Mesenchymal stem cell (in vitro differentiated cells and primary cell): ENCODE results near the gene NEDD4L.

Source experiments
- DNase-seq: peaks from one replicate; pipeline ENCODE4 v3.0.0-alpha.2; 2013
- H2AFZ ChIP-seq: one replicate; pipeline ENCODE4 v1.6.1; 2013; ENCODE audit warnings: low read depth, mild to moderate bottlenecking, control low read depth, inconsistent platforms, low read length, moderate library complexity
- H2AK5ac ChIP-seq: 2 replicates; pipeline ENCODE4 v1.6.1; 2013; ENCODE audit warnings: low read length, moderate library complexity, mild to moderate bottlenecking, inconsistent platforms; ENCODE audit not compliant: severe bottlenecking
- H2BK120ac ChIP-seq: one replicate; pipeline ENCODE4 v1.6.1; 2013; ENCODE audit warnings: low read depth, mild to moderate bottlenecking, inconsistent platforms, low read length, moderate library complexity
- H2BK12ac ChIP-seq, 2 experiments: one replicate each; pipeline ENCODE4 v1.6.1; 2013; ENCODE audit warnings: inconsistent platforms in 2 of 2, low read length in 2 of 2, mild to moderate bottlenecking in 2 of 2, moderate library complexity in 2 of 2, control low read depth in 1 of 2
- H2BK15ac ChIP-seq: one replicate; pipeline ENCODE4 v1.6.1; 2013; ENCODE audit warnings: mild to moderate bottlenecking, low read depth, inconsistent platforms; ENCODE audit not compliant: poor library complexity, severe bottlenecking
- H2BK5ac ChIP-seq: 2 replicates; pipeline ENCODE4 v1.6.1; 2013; ENCODE audit warnings: low read depth, mild to moderate bottlenecking, low read length, control low read depth, inconsistent platforms; ENCODE audit not compliant: poor library complexity, severe bottlenecking
- H3K14ac ChIP-seq, 2 experiments: one replicate each; pipeline ENCODE4 v1.6.1; 2013; ENCODE audit warnings: inconsistent platforms in 2 of 2, low read length in 2 of 2, control low read depth in 1 of 2, mild to moderate bottlenecking in 1 of 2, moderate library complexity in 1 of 2
- H3K18ac ChIP-seq, 2 experiments: one replicate each; pipeline ENCODE4 v1.6.1; 2013; ENCODE audit warnings: inconsistent platforms in 2 of 2, low read length in 2 of 2, control low read depth in 1 of 2, low read depth in 1 of 2, mild to moderate bottlenecking in 1 of 2
- H3K23ac ChIP-seq, 2 experiments: one replicate each; pipeline ENCODE4 v1.6.1; 2013; ENCODE audit warnings: inconsistent platforms in 2 of 2, low read length in 2 of 2, mild to moderate bottlenecking in 2 of 2, moderate library complexity in 2 of 2, control low read depth in 1 of 2
- H3K27ac ChIP-seq: 2 replicates; pipeline ENCODE4 v1.5.1; 2013; ENCODE audit warnings: mild to moderate bottlenecking, moderate library complexity, low read length, control low read depth, inconsistent platforms; ENCODE audit not compliant: poor library complexity, severe bottlenecking
- H3K27me3 ChIP-seq, 2 experiments: 2 replicates each; pipeline versions ENCODE4 v1.6.1 to v1.7.0; 2013; ENCODE audit warnings: low read length in 2 of 2, mild to moderate bottlenecking in 2 of 2, moderate library complexity in 2 of 2, control low read depth in 1 of 2, inconsistent platforms in 1 of 2; ENCODE audit not compliant: control insufficient read depth in 1 of 2, insufficient read depth in 1 of 2
- H3K36me3 ChIP-seq, 2 experiments: 2 replicates each; pipeline versions ENCODE4 v1.6.1 to v1.7.0; 2013; ENCODE audit warnings: low read length in 2 of 2, control low read depth in 1 of 2, inconsistent platforms in 1 of 2, low read depth in 1 of 2, mild to moderate bottlenecking in 1 of 2; ENCODE audit not compliant: insufficient read depth in 2 of 2, control insufficient read depth in 1 of 2
- H3K4ac ChIP-seq, 2 experiments: one replicate each; pipeline ENCODE4 v1.6.1; 2013; ENCODE audit warnings: inconsistent platforms in 2 of 2, low read length in 2 of 2, mild to moderate bottlenecking in 2 of 2, moderate library complexity in 2 of 2, control low read depth in 1 of 2, low read depth in 1 of 2
- H3K4me1 ChIP-seq: 2 replicates; pipeline ENCODE4 v1.6.1; 2013; ENCODE audit warnings: low read depth, low read length, control low read depth; ENCODE audit not compliant: control insufficient read depth, insufficient read depth
- H3K4me2 ChIP-seq: 2 replicates; pipeline ENCODE4 v1.6.1; 2013; ENCODE audit warnings: low read length, mild to moderate bottlenecking, inconsistent platforms; ENCODE audit not compliant: poor library complexity, severe bottlenecking
- H3K4me3 ChIP-seq, 2 experiments: 2 replicates each; pipeline versions ENCODE4 v1.5.1 to v1.7.0; 2013; ENCODE audit warnings: low read length in 2 of 2, mild to moderate bottlenecking in 2 of 2, control low read depth in 1 of 2, low read depth in 1 of 2; ENCODE audit not compliant: insufficient read depth in 1 of 2
- H3K79me1 ChIP-seq: replicated peaks from 2 replicates; pipeline ENCODE4 v1.6.1; 2013; ENCODE audit warnings: mild to moderate bottlenecking, control low read depth, low read length, inconsistent platforms; ENCODE audit not compliant: poor library complexity, severe bottlenecking
- H3K9ac ChIP-seq: 2 replicates; pipeline ENCODE4 v1.7.0; 2013; ENCODE audit warnings: mild to moderate bottlenecking, low read length, moderate library complexity
- H3K9me3 ChIP-seq: 2 replicates; pipeline ENCODE4 v1.7.0; 2013; ENCODE audit warnings: mild to moderate bottlenecking, low read length; ENCODE audit not compliant: control insufficient read depth
- H4K8ac ChIP-seq: one replicate; pipeline ENCODE4 v1.6.1; 2013; ENCODE audit warnings: inconsistent platforms, mild to moderate bottlenecking, low read length, moderate library complexity
- H4K91ac ChIP-seq: one replicate; pipeline ENCODE4 v1.6.1; 2013; ENCODE audit warnings: mild to moderate bottlenecking, low read length, inconsistent platforms
- WGBS: methylation state at CpG from one replicate; pipeline ENCODE4 v1.1.7; 2013; ENCODE audit warnings: mixed read lengths; 5-methylcytosine and 5-hydroxymethylcytosine counted together

NEDD4L gene

GRCh38 chr18:58310517-58310916, 266.5 kb downstream of the NEDD4L start:
- H3K4me2 ChIP-seq: no peak overlapping the region
- H3K23ac ChIP-seq: no peak overlapping the region
- no peak overlapping the region for H3K18ac ChIP-seq
- H2BK12ac ChIP-seq: no peak overlapping the region
- no peak overlapping the region for H3K27ac ChIP-seq
- no peak overlapping the region for H3K4ac ChIP-seq
- no peak overlapping the region for H2BK15ac ChIP-seq
- H3K36me3 ChIP-seq: peaks cover 0 to 7% of the 10 kb centered on the region in 2 experiments
- no peak overlapping the region for H2AK5ac ChIP-seq
- H3K27me3 ChIP-seq: no peaks in the 10 kb centered on the region
- 79% methylated on average over 3 of the region's 7 CpGs for WGBS
- peaks cover 9% of the 10 kb centered on the region for H3K9me3 ChIP-seq
- H2BK120ac ChIP-seq: no peak overlapping the region
- no peak overlapping the region for H3K14ac ChIP-seq
- peaks cover 16% of the 10 kb centered on the region for H3K4me1 ChIP-seq
- H3K4me3 ChIP-seq: no peak overlapping the region
- DNase-seq: peak; percentile 13
- H2AFZ ChIP-seq: no peak overlapping the region
- peaks cover 28% of the 10 kb centered on the region for H3K79me1 ChIP-seq
- H3K9ac ChIP-seq: no peak overlapping the region
- H4K8ac ChIP-seq: no peak overlapping the region
- no peak overlapping the region for H2BK5ac ChIP-seq
- H4K91ac ChIP-seq: no peak overlapping the region

GRCh38 chr18:58311390-58311789, 267.4 kb downstream of the NEDD4L start:
- no peak overlapping the region for H2BK15ac ChIP-seq
- no peak overlapping the region for H3K9ac ChIP-seq
- peaks cover 26% of the 10 kb centered on the region for H3K79me1 ChIP-seq
- no peak overlapping the region for H3K18ac ChIP-seq
- H3K36me3 ChIP-seq: peaks cover 0 to 8% of the 10 kb centered on the region in 2 experiments
- H3K14ac ChIP-seq: no peak overlapping the region
- no peak overlapping the region for H2BK5ac ChIP-seq
- H3K4me2 ChIP-seq: no peak overlapping the region
- DNase-seq: no peak
- no peak overlapping the region for H3K23ac ChIP-seq
- no peak overlapping the region for H3K4ac ChIP-seq
- H3K4me3 ChIP-seq: no peak overlapping the region
- WGBS: 75% methylated on average over 5 of the region's 6 CpGs
- H4K8ac ChIP-seq: no peak overlapping the region
- H3K27ac ChIP-seq: no peak overlapping the region
- H3K4me1 ChIP-seq: peaks cover 21% of the 10 kb centered on the region
- H2BK120ac ChIP-seq: no peak overlapping the region
- peaks cover under 1% of the 10 kb centered on the region for H3K9me3 ChIP-seq
- H4K91ac ChIP-seq: no peak overlapping the region
- H3K27me3 ChIP-seq: no peaks in the 10 kb centered on the region
- no peak overlapping the region for H2BK12ac ChIP-seq
- no peak overlapping the region for H2AK5ac ChIP-seq
- H2AFZ ChIP-seq: no peak overlapping the region

GRCh38 chr18:58313491-58314032, 269.5 kb downstream of the NEDD4L start:
- Histone ChIP-seq H2AK5ac (no peak overlapping the region), H4K8ac (no peak overlapping the region), H3K27ac (no peak overlapping the region), H2BK15ac (no peak overlapping the region), H3K9me3 (no peaks in the 10 kb centered on the region), H2BK5ac (no peak overlapping the region), H3K36me3 (peaks cover 0 to 17% of the 10 kb centered on the region in 2 experiments), H2AFZ (no peak overlapping the region), H2BK12ac (no peak overlapping the region), H3K4ac (no peak overlapping the region), H3K79me1 (peaks cover 30% of the 10 kb centered on the region), H3K4me2 (no peak overlapping the region), H4K91ac (no peak overlapping the region), H3K4me3 (no peak overlapping the region), H3K27me3 (no peaks in the 10 kb centered on the region), H3K4me1 (peaks cover 27% of the 10 kb centered on the region), H3K23ac (no peak overlapping the region), H2BK120ac (no peak overlapping the region), H3K18ac (peak overlapping the region in 1 of 2 experiments; percentile 25), H3K9ac (peak overlapping the region; percentile 26), H3K14ac (no peak overlapping the region)
- 88% methylated on average over 5 of the region's 5 CpGs for WGBS
- DNase-seq: no peak

GRCh38 chr18:58314284-58314683, 270.3 kb downstream of the NEDD4L start:
- H3K23ac ChIP-seq: no peak overlapping the region
- H2BK120ac ChIP-seq: no peak overlapping the region
- no peak overlapping the region for H3K27ac ChIP-seq
- DNase-seq: peak; percentile 96
- no peak overlapping the region for H2AFZ ChIP-seq
- H2BK5ac ChIP-seq: no peak overlapping the region
- WGBS: 42% methylated on average over 6 of the region's 7 CpGs
- no peak overlapping the region for H3K18ac ChIP-seq
- H3K36me3 ChIP-seq: peaks cover 0 to 11% of the 10 kb centered on the region in 2 experiments
- H4K8ac ChIP-seq: no peak overlapping the region
- H3K4me1 ChIP-seq: peaks cover 27% of the 10 kb centered on the region
- peaks cover 30% of the 10 kb centered on the region for H3K79me1 ChIP-seq
- no peak overlapping the region for H2AK5ac ChIP-seq
- H3K4ac ChIP-seq: no peak overlapping the region
- H3K9me3 ChIP-seq: no peaks in the 10 kb centered on the region
- no peak overlapping the region for H3K4me3 ChIP-seq
- H2BK15ac ChIP-seq: no peak overlapping the region
- H4K91ac ChIP-seq: no peak overlapping the region
- H2BK12ac ChIP-seq: no peak overlapping the region
- H3K14ac ChIP-seq: no peak overlapping the region
- H3K27me3 ChIP-seq: no peaks in the 10 kb centered on the region
- peak overlapping the region; percentile 40 for H3K9ac ChIP-seq
- no peak overlapping the region for H3K4me2 ChIP-seq
